NB4 (cell line): Measurements from ENCODE around the gene KRTAP10-9.
A peak's percentile ranks its signal among the peaks of the same experiment; 100 is the strongest.
"Not testable (repeated sequence)": the region's sequence is repeated elsewhere in the genome, so short reads cannot be mapped to it uniquely, and the experiment has no call there.

Experiments
- DNase-seq: peaks from one replicate; pipeline ENCODE4 v3.0.0; 2010; ENCODE audit warnings: low read depth
- H3K4me3 ChIP-seq: one replicate; pipeline ENCODE4 v1.5.1; 2011; ENCODE audit warnings: mild to moderate bottlenecking, low read depth, low read length, moderate library complexity
- MAX ChIP-seq: IDR thresholded peaks from 2 replicates; pipeline ENCODE4 v1.6.1; 2011; ENCODE audit warnings: low read depth, low read length
- MYC ChIP-seq: IDR thresholded peaks from 2 replicates; pipeline ENCODE4 v1.6.1; 2011; ENCODE audit warnings: low read depth, low read length
- POLR2A ChIP-seq: IDR thresholded peaks from 2 replicates; pipeline ENCODE4 v1.6.1; 2011; ENCODE audit warnings: mild to moderate bottlenecking; ENCODE audit not compliant: insufficient read length; ENCODE audit errors: extremely low read depth
- TF ChIP-seq, protein P1 (sequence below): IDR thresholded peaks from one replicate; pipeline ENCODE4 v1.5.1; 2012; ENCODE audit warnings: low read depth, low read length

The KRTAP10-9 gene

GRCh38 chr21:44654576-44655175 lies 27.8 kb downstream of the KRTAP10-9 start, which contains the start of gene KRTAP12-4:
KRTAP12-4 (minus strand) TSS chr21:44654659; CDS start chr21:44654614, 45 bp downstream.
- TF ChIP-seq MYC (no peak), POLR2A (no peak), MAX (no peak)
- TF ChIP-seq, protein P1, sequence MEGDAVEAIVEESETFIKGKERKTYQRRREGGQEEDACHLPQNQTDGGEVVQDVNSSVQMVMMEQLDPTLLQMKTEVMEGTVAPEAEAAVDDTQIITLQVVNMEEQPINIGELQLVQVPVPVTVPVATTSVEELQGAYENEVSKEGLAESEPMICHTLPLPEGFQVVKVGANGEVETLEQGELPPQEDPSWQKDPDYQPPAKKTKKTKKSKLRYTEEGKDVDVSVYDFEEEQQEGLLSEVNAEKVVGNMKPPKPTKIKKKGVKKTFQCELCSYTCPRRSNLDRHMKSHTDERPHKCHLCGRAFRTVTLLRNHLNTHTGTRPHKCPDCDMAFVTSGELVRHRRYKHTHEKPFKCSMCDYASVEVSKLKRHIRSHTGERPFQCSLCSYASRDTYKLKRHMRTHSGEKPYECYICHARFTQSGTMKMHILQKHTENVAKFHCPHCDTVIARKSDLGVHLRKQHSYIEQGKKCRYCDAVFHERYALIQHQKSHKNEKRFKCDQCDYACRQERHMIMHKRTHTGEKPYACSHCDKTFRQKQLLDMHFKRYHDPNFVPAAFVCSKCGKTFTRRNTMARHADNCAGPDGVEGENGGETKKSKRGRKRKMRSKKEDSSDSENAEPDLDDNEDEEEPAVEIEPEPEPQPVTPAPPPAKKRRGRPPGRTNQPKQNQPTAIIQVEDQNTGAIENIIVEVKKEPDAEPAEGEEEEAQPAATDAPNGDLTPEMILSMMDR = no peak
- no peak for DNase-seq
- H3K4me3 ChIP-seq = no peak within 1 kb of the TSS

DNA sequence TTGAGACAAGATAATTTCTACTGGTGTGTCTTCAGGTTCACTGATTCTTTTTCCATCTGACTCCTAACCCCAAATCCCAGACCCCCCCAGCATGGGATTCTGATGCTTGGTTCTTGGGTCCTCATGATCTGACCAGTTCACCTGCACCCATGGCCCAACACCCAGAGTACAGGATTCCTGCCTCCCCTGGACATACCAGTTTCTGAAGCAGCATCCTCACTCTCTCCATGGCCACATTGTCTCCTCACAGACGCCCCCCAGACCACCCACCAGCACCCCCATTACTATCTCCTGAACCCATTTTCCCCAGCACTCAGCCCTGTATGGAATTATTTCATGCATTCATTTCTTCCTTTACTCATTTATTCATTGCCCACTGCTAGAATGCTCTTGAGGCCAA lies 30.0 kb downstream of the KRTAP10-9 start:
- H3K4me3 ChIP-seq = no peak overlapping the region
- TF ChIP-seq POLR2A (no peak), MAX (no peak), MYC (no peak)
- TF ChIP-seq, protein P1 = no peak
- no peak for DNase-seq

- no peak for DNase-seq
- TF ChIP-seq MAX = no peak
- H3K4me3 ChIP-seq = no peak within 1 kb of the TSS
These were observed 31.0 kb downstream of the KRTAP10-9 start, which contains the start of gene KRTAP12-3 for GRCh38 chr21:44657635-44658540. KRTAP12-3 (plus strand) TSS chr21:44657932; CDS start chr21:44657980, 48 bp downstream.

GRCh38 chr21:44658541-44658910 lies 31.6 kb downstream of the KRTAP10-9 start:
- TF ChIP-seq, protein P1 = no peak
- TF ChIP-seq MYC = no peak
- no peak for TF ChIP-seq POLR2A
- TF ChIP-seq MAX = no peak
- DNase-seq = peak; percentile 48

GRCh38 chr21:44658913-44659595 lies 32.2 kb downstream of the KRTAP10-9 start:
- peak; percentile 69 for DNase-seq
- TF ChIP-seq POLR2A = no peak
- no peak for TF ChIP-seq MAX
- no peak for TF ChIP-seq MYC
- TF ChIP-seq, protein P1 = no peak
- no peak overlapping the region for H3K4me3 ChIP-seq

More at GRCh38 chr21:44658541-44658910, 31.6 kb downstream of the KRTAP10-9 start:
- H3K4me3 ChIP-seq = no peak overlapping the region

GRCh38 chr21:44661567-44661966 lies 34.7 kb downstream of the KRTAP10-9 start:
- not testable (repeated sequence) for DNase-seq, H3K4me3 ChIP-seq
